ENCODE data around the gene TRPV5. TPM values are rescaled to one million over a fixed set of nuclear protein-coding genes. Genes with fewer than 3 reads are reported as not detected.
"Not testable (repeated sequence)": the region's sequence is repeated elsewhere in the genome, so short reads cannot be mapped to it uniquely, and the experiment has no call there.

TRPV5 gene
- not detected in 2 replicates for total RNA-seq

- no peak for DNase-seq (ENCODE audit: extremely low read depth, low read depth, low spot score)
Measured at GRCh38 chr7:142933624-142934023, at the start of gene TRPV5. Gene TRPV5 (minus strand): TSS chr7:142933746. CDS start chr7:142933459, 287 bp downstream.

- DNase-seq (ENCODE audit: extremely low read depth, low read depth, low spot score) = not testable (repeated sequence)
Measured at GRCh38 chr7:142978402-142978801, 44.9 kb upstream of the TRPV5 start.

- DNase-seq (ENCODE audit: extremely low read depth, low read depth, low spot score) = no peak
Measured at GRCh38 chr7:142974626-142975025, 41.1 kb upstream of the TRPV5 start.

GRCh38 chr7:142969183-142969582, 35.6 kb upstream of the TRPV5 start:
- no peak for DNase-seq (ENCODE audit: extremely low read depth, low read depth, low spot score)

- no peak for DNase-seq (ENCODE audit: extremely low read depth, low read depth, low spot score)
Measured at GRCh38 chr7:142968229-142968628, 34.7 kb upstream of the TRPV5 start.

GRCh38 chr7:142964502-142965246, 31.1 kb upstream of the TRPV5 start:
- no peak for DNase-seq (ENCODE audit: extremely low read depth, low read depth, low spot score)

- no peak for DNase-seq (ENCODE audit: extremely low read depth, low read depth, low spot score)
Measured at GRCh38 chr7:142963993-142964392, 30.4 kb upstream of the TRPV5 start.

- DNase-seq (ENCODE audit: extremely low read depth, low read depth, low spot score) = no peak
Measured at GRCh38 chr7:142962991-142963390, 29.4 kb upstream of the TRPV5 start.

- no peak for DNase-seq (ENCODE audit: extremely low read depth, low read depth, low spot score)
Measured at GRCh38 chr7:142961973-142962926, 28.7 kb upstream of the TRPV5 start, which contains the start of gene KEL. Gene KEL (minus strand): TSS chr7:142962363. CDS start chr7:142962206, 157 bp downstream.

GRCh38 chr7:142961595-142961972, 28.0 kb upstream of the TRPV5 start:
- DNase-seq (ENCODE audit: extremely low read depth, low read depth, low spot score) = no peak

GRCh38 chr7:142960955-142961512, 27.5 kb upstream of the TRPV5 start:
- DNase-seq (ENCODE audit: extremely low read depth, low read depth, low spot score) = no peak

- no peak for DNase-seq (ENCODE audit: extremely low read depth, low read depth, low spot score)
Measured at GRCh38 chr7:142959202-142959601, 25.7 kb upstream of the TRPV5 start.

GRCh38 chr7:142957723-142958122, 24.2 kb upstream of the TRPV5 start:
- DNase-seq (ENCODE audit: extremely low read depth, low read depth, low spot score) = no peak

GRCh38 chr7:142956951-142957623, 23.5 kb upstream of the TRPV5 start:
- no peak for DNase-seq (ENCODE audit: extremely low read depth, low read depth, low spot score)

- no peak for DNase-seq (ENCODE audit: extremely low read depth, low read depth, low spot score)
Measured at GRCh38 chr7:142954680-142955268, 21.2 kb upstream of the TRPV5 start.

- DNase-seq (ENCODE audit: extremely low read depth, low read depth, low spot score) = no peak
Measured at GRCh38 chr7:142950235-142950634, 16.7 kb upstream of the TRPV5 start.

GRCh38 chr7:142948603-142949002, 15.1 kb upstream of the TRPV5 start:
- no peak for DNase-seq (ENCODE audit: extremely low read depth, low read depth, low spot score)

GRCh38 chr7:142945001-142945400, 11.5 kb upstream of the TRPV5 start:
- no peak for DNase-seq (ENCODE audit: extremely low read depth, low read depth, low spot score)

GRCh38 chr7:142943706-142944268, 10.2 kb upstream of the TRPV5 start:
- DNase-seq (ENCODE audit: extremely low read depth, low read depth, low spot score) = no peak

- no peak for DNase-seq (ENCODE audit: extremely low read depth, low read depth, low spot score)
Measured at GRCh38 chr7:142942746-142943145, 9.2 kb upstream of the TRPV5 start.

Measured in glomerular endothelial cell (primary cell).